ENCODE results near the gene CFAP100.

CFAP100 gene

DNA sequence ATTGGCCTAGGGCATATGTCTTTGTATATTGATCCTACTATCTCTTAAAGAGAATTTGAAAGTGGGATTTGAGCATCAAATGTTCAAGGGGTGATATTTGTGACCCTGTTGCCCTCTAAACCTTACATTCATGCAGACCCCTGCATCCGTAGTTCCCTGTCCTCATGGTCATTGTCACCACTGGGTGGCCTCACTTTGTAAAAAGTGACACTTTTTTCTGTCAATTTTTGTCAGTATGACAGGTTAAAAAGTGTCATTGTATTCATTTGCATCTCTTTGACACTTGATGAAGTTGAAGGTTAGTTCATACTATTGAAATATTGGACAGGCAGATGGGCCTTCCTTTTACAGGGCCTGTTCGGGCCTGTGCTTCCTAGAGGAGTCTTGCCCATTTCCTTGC, 25.2 kb upstream of the CFAP100 start (continued):
- TF ChIP-seq ZNF623 (tag by site-specific recombination; IDR thresholded peaks at IDR 0.05) (no peak), ZNF175 (tag by site-specific recombination; IDR thresholded peaks at IDR 0.05) (no peak)
- TF ChIP-seq, protein P1, sequence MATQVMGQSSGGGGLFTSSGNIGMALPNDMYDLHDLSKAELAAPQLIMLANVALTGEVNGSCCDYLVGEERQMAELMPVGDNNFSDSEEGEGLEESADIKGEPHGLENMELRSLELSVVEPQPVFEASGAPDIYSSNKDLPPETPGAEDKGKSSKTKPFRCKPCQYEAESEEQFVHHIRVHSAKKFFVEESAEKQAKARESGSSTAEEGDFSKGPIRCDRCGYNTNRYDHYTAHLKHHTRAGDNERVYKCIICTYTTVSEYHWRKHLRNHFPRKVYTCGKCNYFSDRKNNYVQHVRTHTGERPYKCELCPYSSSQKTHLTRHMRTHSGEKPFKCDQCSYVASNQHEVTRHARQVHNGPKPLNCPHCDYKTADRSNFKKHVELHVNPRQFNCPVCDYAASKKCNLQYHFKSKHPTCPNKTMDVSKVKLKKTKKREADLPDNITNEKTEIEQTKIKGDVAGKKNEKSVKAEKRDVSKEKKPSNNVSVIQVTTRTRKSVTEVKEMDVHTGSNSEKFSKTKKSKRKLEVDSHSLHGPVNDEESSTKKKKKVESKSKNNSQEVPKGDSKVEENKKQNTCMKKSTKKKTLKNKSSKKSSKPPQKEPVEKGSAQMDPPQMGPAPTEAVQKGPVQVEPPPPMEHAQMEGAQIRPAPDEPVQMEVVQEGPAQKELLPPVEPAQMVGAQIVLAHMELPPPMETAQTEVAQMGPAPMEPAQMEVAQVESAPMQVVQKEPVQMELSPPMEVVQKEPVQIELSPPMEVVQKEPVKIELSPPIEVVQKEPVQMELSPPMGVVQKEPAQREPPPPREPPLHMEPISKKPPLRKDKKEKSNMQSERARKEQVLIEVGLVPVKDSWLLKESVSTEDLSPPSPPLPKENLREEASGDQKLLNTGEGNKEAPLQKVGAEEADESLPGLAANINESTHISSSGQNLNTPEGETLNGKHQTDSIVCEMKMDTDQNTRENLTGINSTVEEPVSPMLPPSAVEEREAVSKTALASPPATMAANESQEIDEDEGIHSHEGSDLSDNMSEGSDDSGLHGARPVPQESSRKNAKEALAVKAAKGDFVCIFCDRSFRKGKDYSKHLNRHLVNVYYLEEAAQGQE (tag by site-specific recombination; IDR thresholded peaks at IDR 0.05) = no peak
- TF ChIP-seq, protein P2, sequence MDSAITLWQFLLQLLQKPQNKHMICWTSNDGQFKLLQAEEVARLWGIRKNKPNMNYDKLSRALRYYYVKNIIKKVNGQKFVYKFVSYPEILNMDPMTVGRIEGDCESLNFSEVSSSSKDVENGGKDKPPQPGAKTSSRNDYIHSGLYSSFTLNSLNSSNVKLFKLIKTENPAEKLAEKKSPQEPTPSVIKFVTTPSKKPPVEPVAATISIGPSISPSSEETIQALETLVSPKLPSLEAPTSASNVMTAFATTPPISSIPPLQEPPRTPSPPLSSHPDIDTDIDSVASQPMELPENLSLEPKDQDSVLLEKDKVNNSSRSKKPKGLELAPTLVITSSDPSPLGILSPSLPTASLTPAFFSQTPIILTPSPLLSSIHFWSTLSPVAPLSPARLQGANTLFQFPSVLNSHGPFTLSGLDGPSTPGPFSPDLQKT (IDR thresholded peaks at IDR 0.05; ENCODE audit: borderline replicate concordance, low read depth, low read length) = no peak

GRCh38 chr3:126370055-126370454, 24.7 kb upstream of the CFAP100 start:
- H3K9me3 ChIP-seq (ENCODE audit: control insufficient read depth, insufficient read depth, low read depth, low read length) = no peaks in the 10 kb centered on the region
- TF ChIP-seq ZIC2 (tag by site-specific recombination; IDR thresholded peaks at IDR 0.05) = no peak
- TF ChIP-seq ZNF214 (tag by site-specific recombination; IDR thresholded peaks at IDR 0.05; ENCODE audit: borderline replicate concordance) = no peak
- POLR2A ChIA-PET = no interaction called here

GRCh38 chr3:126370606-126371005, 24.1 kb upstream of the CFAP100 start:
- POLR2A ChIA-PET = no interaction called here
- CTCF ChIA-PET = no interaction called here
- H3K27ac ChIP-seq (ENCODE audit: extremely low read depth, low read depth, low read length) = no peak overlapping the region
- TF ChIP-seq PRDM1 (tag by site-specific recombination; IDR thresholded peaks at IDR 0.05) = no peak
- no peak for TF ChIP-seq ZIC2 (tag by site-specific recombination; IDR thresholded peaks at IDR 0.05)
- no peak for TF ChIP-seq ZNF76 (tag by site-specific recombination; IDR thresholded peaks at IDR 0.05; ENCODE audit: borderline replicate concordance, low read depth)
- TF ChIP-seq ZNF138 (tag by site-specific recombination; IDR thresholded peaks at IDR 0.05; ENCODE audit: borderline replicate concordance) = no peak
- TF ChIP-seq, protein P3, sequence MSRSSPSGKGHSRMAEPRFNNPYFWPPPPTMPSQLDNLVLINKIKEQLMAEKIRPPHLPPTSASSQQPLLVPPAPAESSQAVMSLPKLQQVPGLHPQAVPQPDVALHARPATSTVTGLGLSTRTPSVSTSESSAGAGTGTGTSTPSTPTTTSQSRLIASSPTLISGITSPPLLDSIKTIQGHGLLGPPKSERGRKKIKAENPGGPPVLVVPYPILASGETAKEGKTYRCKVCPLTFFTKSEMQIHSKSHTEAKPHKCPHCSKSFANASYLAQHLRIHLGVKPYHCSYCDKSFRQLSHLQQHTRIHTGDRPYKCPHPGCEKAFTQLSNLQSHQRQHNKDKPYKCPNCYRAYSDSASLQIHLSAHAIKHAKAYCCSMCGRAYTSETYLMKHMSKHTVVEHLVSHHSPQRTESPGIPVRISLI (tag by site-specific recombination; IDR thresholded peaks at IDR 0.05) = no peak
- no peak for TF ChIP-seq INSM2 (tag by site-specific recombination; IDR thresholded peaks at IDR 0.05)
- TF ChIP-seq ZBTB1 (tag by site-specific recombination; IDR thresholded peaks at IDR 0.05) = no peak
- TF ChIP-seq ZNF423 (tag by site-specific recombination; IDR thresholded peaks at IDR 0.05) = no peak
- TF ChIP-seq, protein P4, sequence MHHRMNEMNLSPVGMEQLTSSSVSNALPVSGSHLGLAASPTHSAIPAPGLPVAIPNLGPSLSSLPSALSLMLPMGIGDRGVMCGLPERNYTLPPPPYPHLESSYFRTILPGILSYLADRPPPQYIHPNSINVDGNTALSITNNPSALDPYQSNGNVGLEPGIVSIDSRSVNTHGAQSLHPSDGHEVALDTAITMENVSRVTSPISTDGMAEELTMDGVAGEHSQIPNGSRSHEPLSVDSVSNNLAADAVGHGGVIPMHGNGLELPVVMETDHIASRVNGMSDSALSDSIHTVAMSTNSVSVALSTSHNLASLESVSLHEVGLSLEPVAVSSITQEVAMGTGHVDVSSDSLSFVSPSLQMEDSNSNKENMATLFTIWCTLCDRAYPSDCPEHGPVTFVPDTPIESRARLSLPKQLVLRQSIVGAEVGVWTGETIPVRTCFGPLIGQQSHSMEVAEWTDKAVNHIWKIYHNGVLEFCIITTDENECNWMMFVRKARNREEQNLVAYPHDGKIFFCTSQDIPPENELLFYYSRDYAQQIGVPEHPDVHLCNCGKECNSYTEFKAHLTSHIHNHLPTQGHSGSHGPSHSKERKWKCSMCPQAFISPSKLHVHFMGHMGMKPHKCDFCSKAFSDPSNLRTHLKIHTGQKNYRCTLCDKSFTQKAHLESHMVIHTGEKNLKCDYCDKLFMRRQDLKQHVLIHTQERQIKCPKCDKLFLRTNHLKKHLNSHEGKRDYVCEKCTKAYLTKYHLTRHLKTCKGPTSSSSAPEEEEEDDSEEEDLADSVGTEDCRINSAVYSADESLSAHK (tag by site-specific recombination; IDR thresholded peaks at IDR 0.05) = no peak
- TF ChIP-seq, protein P5, sequence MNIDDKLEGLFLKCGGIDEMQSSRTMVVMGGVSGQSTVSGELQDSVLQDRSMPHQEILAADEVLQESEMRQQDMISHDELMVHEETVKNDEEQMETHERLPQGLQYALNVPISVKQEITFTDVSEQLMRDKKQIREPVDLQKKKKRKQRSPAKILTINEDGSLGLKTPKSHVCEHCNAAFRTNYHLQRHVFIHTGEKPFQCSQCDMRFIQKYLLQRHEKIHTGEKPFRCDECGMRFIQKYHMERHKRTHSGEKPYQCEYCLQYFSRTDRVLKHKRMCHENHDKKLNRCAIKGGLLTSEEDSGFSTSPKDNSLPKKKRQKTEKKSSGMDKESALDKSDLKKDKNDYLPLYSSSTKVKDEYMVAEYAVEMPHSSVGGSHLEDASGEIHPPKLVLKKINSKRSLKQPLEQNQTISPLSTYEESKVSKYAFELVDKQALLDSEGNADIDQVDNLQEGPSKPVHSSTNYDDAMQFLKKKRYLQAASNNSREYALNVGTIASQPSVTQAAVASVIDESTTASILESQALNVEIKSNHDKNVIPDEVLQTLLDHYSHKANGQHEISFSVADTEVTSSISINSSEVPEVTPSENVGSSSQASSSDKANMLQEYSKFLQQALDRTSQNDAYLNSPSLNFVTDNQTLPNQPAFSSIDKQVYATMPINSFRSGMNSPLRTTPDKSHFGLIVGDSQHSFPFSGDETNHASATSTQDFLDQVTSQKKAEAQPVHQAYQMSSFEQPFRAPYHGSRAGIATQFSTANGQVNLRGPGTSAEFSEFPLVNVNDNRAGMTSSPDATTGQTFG (tag by site-specific recombination; IDR thresholded peaks at IDR 0.05; ENCODE audit: borderline replicate concordance) = no peak
- TF ChIP-seq ZNF302 (tag by site-specific recombination; IDR thresholded peaks at IDR 0.05; ENCODE audit: low read depth) = no peak

More at GRCh38 chr3:126370055-126370454, 24.7 kb upstream of the CFAP100 start:
- Histone ChIP-seq H3K36me3 (ENCODE audit: control insufficient read depth in 2 of 2, insufficient read depth in 1 of 2, low read length in 2 of 2) (no peaks in the 10 kb centered on the region), H3K4me3 (ENCODE audit: low read depth, low read length) (no peak overlapping the region), H3K4me1 (ENCODE audit: control insufficient read depth, insufficient read depth, low read length) (no peaks in the 10 kb centered on the region), H3K27ac (ENCODE audit: extremely low read depth, low read depth, low read length) (no peak overlapping the region)
- CTCF ChIA-PET = no interaction called here

More at GRCh38 chr3:126370606-126371005, 24.1 kb upstream of the CFAP100 start:
- Histone ChIP-seq H3K9me3 (ENCODE audit: control insufficient read depth, insufficient read depth, low read depth, low read length) (no peaks in the 10 kb centered on the region), H3K4me1 (ENCODE audit: control insufficient read depth, insufficient read depth, low read length) (no peaks in the 10 kb centered on the region), H3K36me3 (ENCODE audit: control insufficient read depth in 2 of 2, insufficient read depth in 1 of 2, low read length in 2 of 2) (no peaks in the 10 kb centered on the region), H3K4me3 (ENCODE audit: low read depth, low read length) (no peak overlapping the region)
